SK-N-SH (cell line): ENCODE data around the gene HTR7.

Experiments
- RAD21 ChIP-seq: IDR thresholded peaks from 2 replicates; pipeline ENCODE4 v1.6.1; 2012; ENCODE audit warnings: mild to moderate bottlenecking, low read length
- RFX5 ChIP-seq: IDR thresholded peaks from 2 replicates; pipeline ENCODE4 v1.6.1; 2012; ENCODE audit warnings: mild to moderate bottlenecking, improper control_type of control experiment, low read length

DNA sequence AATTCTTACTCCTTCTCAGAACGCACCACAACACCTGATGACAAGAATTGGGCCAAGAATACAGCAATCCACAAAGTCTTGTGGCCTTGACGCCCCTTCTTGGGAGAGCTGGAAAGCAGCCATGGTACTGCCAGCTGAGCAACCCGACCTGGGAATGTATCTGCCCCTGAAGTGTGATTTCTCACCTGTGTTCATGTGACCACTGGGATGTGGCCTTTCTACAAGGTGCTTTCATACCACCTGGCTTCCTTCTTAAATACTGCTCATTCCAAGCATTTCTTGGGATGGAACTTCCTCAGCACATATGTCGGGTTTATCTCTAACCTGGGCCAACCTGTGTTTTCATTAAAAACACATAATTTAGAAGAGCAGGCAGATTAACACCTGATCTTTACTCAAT is 72.1 kb downstream of the HTR7 start:
- TF ChIP-seq RAD21: no peak
- TF ChIP-seq RFX5: no peak
